Cardiac septum (tissue), 1 donor: ENCODE data around the gene PFDN1. TPM values are rescaled to one million over a fixed set of nuclear protein-coding genes. Genes with fewer than 3 reads are reported as not detected.

Experiments
- DNase-seq: peaks from one replicate; pipeline ENCODE4 v3.0.0-alpha.2; 2020; ENCODE audit warnings: low spot score
- intact Hi-C: fragments of 100-400 bp; cut with DNase I; formaldehyde crosslinking; loops from one replicate; pipeline ENCODE4 v1.14.0; 2022
- total RNA-seq: library from RNA; stranded (reverse); fragmentation: NEBNext Ultra II Directional; extraction: Animal tissue kit (Norgen Biotek cat#: 25700); gene quantifications from one replicate; pipeline ENCODE4 v1.2.1, GENCODE V29; 2021
- donor health status: DM: no; HTN: no; CAD: no.

Gene PFDN1
- total RNA-seq, 1 donor from 2014 or later = 71.7 TPM

- intact Hi-C loops = no loop called here
Measured at GRCh38 chr5:140225396-140225795, 77.5 kb downstream of the PFDN1 start.

GRCh38 chr5:140224658-140225057 lies 78.2 kb downstream of the PFDN1 start:
- DNase-seq = no peak
- intact Hi-C loops = loop anchor here (5.0 kb wide), 1 partner anchor 42 kb away; no protein-coding TSS in a partner anchor

More at GRCh38 chr5:140225396-140225795, 77.5 kb downstream of the PFDN1 start:
- DNase-seq = no peak

- intact Hi-C loops = loop anchor here (5.0 kb wide), 1 partner anchor 41 kb away; no protein-coding TSS in a partner anchor
Measured at GRCh38 chr5:140223567-140223966, 79.3 kb downstream of the PFDN1 start.

GRCh38 chr5:140222416-140222815 lies 80.5 kb downstream of the PFDN1 start:
- intact Hi-C loops = loop anchor here (5.0 kb wide), 1 partner anchor 40 kb away; no protein-coding TSS in a partner anchor
- no peak for DNase-seq

More at GRCh38 chr5:140223567-140223966, 79.3 kb downstream of the PFDN1 start:
- DNase-seq = no peak

GRCh38 chr5:140221697-140222223 lies 81.1 kb downstream of the PFDN1 start:
- no peak for DNase-seq
- intact Hi-C loops = loop anchor here (5.0 kb wide), 1 partner anchor 39 kb away; no protein-coding TSS in a partner anchor

- intact Hi-C loops = loop anchor here (5.0 kb wide), 1 partner anchor 38 kb away; no protein-coding TSS in a partner anchor
- no peak for DNase-seq
Measured at GRCh38 chr5:140220698-140221064, 82.2 kb downstream of the PFDN1 start.

- DNase-seq = no peak
- intact Hi-C loops = loop anchor here (5.0 kb wide), 1 partner anchor 38 kb away; no protein-coding TSS in a partner anchor
Measured at GRCh38 chr5:140220032-140220697, 82.7 kb downstream of the PFDN1 start.

- no peak for DNase-seq
- intact Hi-C loops = no loop called here
Measured at GRCh38 chr5:140219068-140219991, 83.6 kb downstream of the PFDN1 start.

GRCh38 chr5:140217299-140218026 lies 85.4 kb downstream of the PFDN1 start:
- intact Hi-C loops = no loop called here
- no peak for DNase-seq

GRCh38 chr5:140216478-140217074 lies 86.3 kb downstream of the PFDN1 start:
- intact Hi-C loops = no loop called here
- no peak for DNase-seq

GRCh38 chr5:140215276-140215675 lies 87.6 kb downstream of the PFDN1 start:
- no peak for DNase-seq
- intact Hi-C loops = no loop called here

GRCh38 chr5:140214831-140215230 lies 88.1 kb downstream of the PFDN1 start:
- intact Hi-C loops = no loop called here
- DNase-seq = peak; percentile 79

- intact Hi-C loops = no loop called here
- DNase-seq = no peak
Measured at GRCh38 chr5:140213370-140213983, 89.4 kb downstream of the PFDN1 start.

GRCh38 chr5:140208065-140208464 lies 94.8 kb downstream of the PFDN1 start:
- DNase-seq = no peak
- intact Hi-C loops = no loop called here

- intact Hi-C loops = no loop called here
- DNase-seq = no peak
Measured at GRCh38 chr5:140207250-140207964, 95.5 kb downstream of the PFDN1 start.

- DNase-seq = no peak
- intact Hi-C loops = no loop called here
Measured at GRCh38 chr5:140205952-140206351, 96.9 kb downstream of the PFDN1 start.

GRCh38 chr5:140205216-140205615 lies 97.7 kb downstream of the PFDN1 start:
- DNase-seq = no peak

GRCh38 chr5:140202610-140203009 lies 100.3 kb downstream of the PFDN1 start:
- intact Hi-C loops = no loop called here
- DNase-seq = no peak

More at GRCh38 chr5:140205216-140205615, 97.7 kb downstream of the PFDN1 start:
- intact Hi-C loops = no loop called here
